OCI-LY3 (cell line): ENCODE measurements around the gene CYP20A1.

Experiments
- EZH2phosphoT487 ChIP-seq: fragments of 200-600 bp; shearing (Covaris generic); IDR thresholded peaks from 2 replicates; pipeline ENCODE4 v1.6.1; 2018; ENCODE audit warnings: antibody characterized with exemption, mixed run types, low read depth
- TF ChIP-seq, protein P1 (sequence below): fragments of 200-600, 300-600 bp; sonication (generic); IDR thresholded peaks from 2 replicates; pipeline ENCODE4 v1.5.1; 2014; ENCODE audit warnings: antibody characterized with exemption, low read length, low read depth

DNA sequence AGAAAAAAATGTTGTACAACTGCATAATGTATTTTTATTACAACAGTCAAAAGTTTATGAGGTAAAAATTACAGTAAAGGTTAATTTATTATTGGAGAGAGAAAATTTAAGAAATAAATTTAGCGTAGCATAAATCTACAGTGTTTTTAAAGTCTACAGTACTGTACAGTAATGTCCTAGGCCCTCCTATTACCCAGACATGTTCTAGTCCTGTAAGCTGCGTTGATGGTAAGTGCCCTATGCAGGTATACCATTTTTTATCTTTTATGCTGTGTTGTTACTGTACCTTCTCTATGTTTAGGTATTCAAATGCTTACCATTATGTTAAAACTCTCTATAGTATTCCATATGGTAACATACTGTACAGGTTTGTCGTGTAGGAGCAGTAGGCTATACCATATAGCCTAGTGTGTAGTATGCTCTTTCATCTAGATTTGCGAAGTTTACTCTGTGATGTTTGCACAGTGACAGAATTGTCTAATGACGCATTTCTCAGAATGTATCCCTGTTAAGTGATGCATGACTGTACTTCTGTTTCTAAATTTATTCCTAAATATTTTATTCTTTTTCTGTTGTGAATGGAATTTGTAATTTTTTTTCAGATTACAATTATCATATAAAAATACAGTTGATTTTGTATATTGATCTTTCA is 113.9 kb downstream of the CYP20A1 start:
- TF ChIP-seq, protein P1, sequence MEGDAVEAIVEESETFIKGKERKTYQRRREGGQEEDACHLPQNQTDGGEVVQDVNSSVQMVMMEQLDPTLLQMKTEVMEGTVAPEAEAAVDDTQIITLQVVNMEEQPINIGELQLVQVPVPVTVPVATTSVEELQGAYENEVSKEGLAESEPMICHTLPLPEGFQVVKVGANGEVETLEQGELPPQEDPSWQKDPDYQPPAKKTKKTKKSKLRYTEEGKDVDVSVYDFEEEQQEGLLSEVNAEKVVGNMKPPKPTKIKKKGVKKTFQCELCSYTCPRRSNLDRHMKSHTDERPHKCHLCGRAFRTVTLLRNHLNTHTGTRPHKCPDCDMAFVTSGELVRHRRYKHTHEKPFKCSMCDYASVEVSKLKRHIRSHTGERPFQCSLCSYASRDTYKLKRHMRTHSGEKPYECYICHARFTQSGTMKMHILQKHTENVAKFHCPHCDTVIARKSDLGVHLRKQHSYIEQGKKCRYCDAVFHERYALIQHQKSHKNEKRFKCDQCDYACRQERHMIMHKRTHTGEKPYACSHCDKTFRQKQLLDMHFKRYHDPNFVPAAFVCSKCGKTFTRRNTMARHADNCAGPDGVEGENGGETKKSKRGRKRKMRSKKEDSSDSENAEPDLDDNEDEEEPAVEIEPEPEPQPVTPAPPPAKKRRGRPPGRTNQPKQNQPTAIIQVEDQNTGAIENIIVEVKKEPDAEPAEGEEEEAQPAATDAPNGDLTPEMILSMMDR, result no peak
- TF ChIP-seq EZH2phosphoT487, result no peak
